ENCODE data around the gene FTO.

Gene FTO

GRCh38 chr16:53995378-53995777, 291.4 kb downstream of the FTO start:
- H3K27ac ChIP-seq: no peak overlapping the region
- TF ChIP-seq ZFX (IDR thresholded peaks at IDR 0.05; ENCODE audit: borderline replicate concordance) (no peak), CTCF (IDR thresholded peaks at IDR 0.05) (no peak)

- no peak overlapping the region for H3K27ac ChIP-seq
- no peak for TF ChIP-seq CTCF (IDR thresholded peaks at IDR 0.05)
Measured at GRCh38 chr16:53996961-53997360, 293.0 kb downstream of the FTO start.

- H3K27ac ChIP-seq: peak overlapping the region; percentile 7; the same call in 1 of the 2 replicates
- TF ChIP-seq CTCF (IDR thresholded peaks at IDR 0.05) (no peak), ZFX (IDR thresholded peaks at IDR 0.05; ENCODE audit: borderline replicate concordance) (no peak)
Measured at GRCh38 chr16:53998024-53998810, 294.3 kb downstream of the FTO start.

- H3K27ac ChIP-seq: no peak overlapping the region
- no peak for TF ChIP-seq CTCF (IDR thresholded peaks at IDR 0.05)
- TF ChIP-seq ZFX (IDR thresholded peaks at IDR 0.05; ENCODE audit: borderline replicate concordance): no peak
Measured at GRCh38 chr16:53998966-53999522, 295.1 kb downstream of the FTO start.

- no peak for TF ChIP-seq CTCF (IDR thresholded peaks at IDR 0.05)
- TF ChIP-seq ZFX (IDR thresholded peaks at IDR 0.05; ENCODE audit: borderline replicate concordance): no peak
- 0 out of 2 replicates have a peak overlapping the region, but pooled peaks have one; percentile 20 for H3K27ac ChIP-seq
Measured at GRCh38 chr16:53999841-54000240, 295.9 kb downstream of the FTO start.

GRCh38 chr16:54000361-54000760, 296.4 kb downstream of the FTO start:
- H3K27ac ChIP-seq: 0 out of 2 replicates have a peak overlapping the region, but pooled peaks have one; percentile 20
- TF ChIP-seq ZFX (IDR thresholded peaks at IDR 0.05; ENCODE audit: borderline replicate concordance) (no peak), CTCF (IDR thresholded peaks at IDR 0.05) (no peak)

GRCh38 chr16:54006693-54007092, 302.7 kb downstream of the FTO start:
- H3K27ac ChIP-seq: no peak overlapping the region
- TF ChIP-seq CTCF (IDR thresholded peaks at IDR 0.05) (no peak), ZFX (IDR thresholded peaks at IDR 0.05; ENCODE audit: borderline replicate concordance) (no peak)
